Sigmoid colon (tissue), 4 donors: ENCODE measurements around the gene ARHGEF37.

Experiments
- EP300 ChIP-seq, 4 donors: sonication (generic); formaldehyde crosslinking; IDR thresholded peaks; one replicate each; pipeline ENCODE4 v1.6.1; 2017; ENCODE audit warnings: antibody characterized with exemption in 4 of 4
- POLR2A ChIP-seq, 2 donors: fragments of 450-650 bp; IDR thresholded peaks; one replicate each; pipeline ENCODE4 v1.6.1; 2016; ENCODE audit warnings: antibody characterized with exemption in 2 of 2, mild to moderate bottlenecking in 2 of 2, moderate library complexity in 2 of 2
- POLR2AphosphoS5 ChIP-seq, 4 donors: sonication (generic); formaldehyde crosslinking; IDR thresholded peaks; one replicate each; pipeline ENCODE4 v1.6.1; 2017; ENCODE audit warnings: antibody characterized with exemption in 4 of 4
- TF ChIP-seq, protein P1 (sequence below), 4 experiments: fragments of 450-650 bp in 3 of 4; fragments of 200-600 bp in 1 of 4; IDR thresholded peaks; one replicate each; pipeline ENCODE4 v1.5.1; 2016 to 2019; ENCODE audit warnings: antibody characterized with exemption in 4 of 4, mild to moderate bottlenecking in 3 of 4, moderate library complexity in 2 of 4

DNA sequence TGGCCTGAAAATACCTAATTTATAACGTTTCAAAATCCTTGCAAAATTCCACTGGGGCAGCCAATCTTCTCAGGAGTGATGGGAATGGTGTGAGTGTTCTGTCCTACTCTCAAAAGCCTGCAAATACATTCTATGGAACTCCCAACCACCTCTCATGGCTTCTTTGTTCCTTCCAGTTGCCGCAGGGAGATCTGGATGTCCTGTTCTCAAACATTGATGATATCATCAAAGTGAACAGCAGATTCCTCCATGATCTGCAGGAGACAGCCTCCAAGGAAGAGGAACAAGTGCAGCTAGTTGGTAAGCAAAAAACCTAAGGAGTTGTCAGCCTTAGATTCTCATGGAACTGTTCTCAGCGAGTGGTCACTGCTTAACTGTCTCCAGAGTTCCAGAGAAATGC lies 19.6 kb downstream of the ARHGEF37 start:
- TF ChIP-seq, protein P1, sequence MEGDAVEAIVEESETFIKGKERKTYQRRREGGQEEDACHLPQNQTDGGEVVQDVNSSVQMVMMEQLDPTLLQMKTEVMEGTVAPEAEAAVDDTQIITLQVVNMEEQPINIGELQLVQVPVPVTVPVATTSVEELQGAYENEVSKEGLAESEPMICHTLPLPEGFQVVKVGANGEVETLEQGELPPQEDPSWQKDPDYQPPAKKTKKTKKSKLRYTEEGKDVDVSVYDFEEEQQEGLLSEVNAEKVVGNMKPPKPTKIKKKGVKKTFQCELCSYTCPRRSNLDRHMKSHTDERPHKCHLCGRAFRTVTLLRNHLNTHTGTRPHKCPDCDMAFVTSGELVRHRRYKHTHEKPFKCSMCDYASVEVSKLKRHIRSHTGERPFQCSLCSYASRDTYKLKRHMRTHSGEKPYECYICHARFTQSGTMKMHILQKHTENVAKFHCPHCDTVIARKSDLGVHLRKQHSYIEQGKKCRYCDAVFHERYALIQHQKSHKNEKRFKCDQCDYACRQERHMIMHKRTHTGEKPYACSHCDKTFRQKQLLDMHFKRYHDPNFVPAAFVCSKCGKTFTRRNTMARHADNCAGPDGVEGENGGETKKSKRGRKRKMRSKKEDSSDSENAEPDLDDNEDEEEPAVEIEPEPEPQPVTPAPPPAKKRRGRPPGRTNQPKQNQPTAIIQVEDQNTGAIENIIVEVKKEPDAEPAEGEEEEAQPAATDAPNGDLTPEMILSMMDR (IDR thresholded peaks at IDR 0.05): no peak
- TF ChIP-seq POLR2AphosphoS5 (IDR thresholded peaks at IDR 0.05): no peak
- TF ChIP-seq POLR2A (IDR thresholded peaks at IDR 0.05): no peak
- no peak for TF ChIP-seq EP300 (IDR thresholded peaks at IDR 0.05)
